Panc1 (cell line): ENCODE results near the gene CAST. TPM values are rescaled to one million over a fixed set of nuclear protein-coding genes. Genes with fewer than 3 reads are reported as not detected.

Source experiments
- ATAC-seq: fragments of 200-7000 bp; cut with Tn5 transposase; 2 replicates; pipeline ENCODE4 v1.9.1; 2020; ENCODE audit warnings: mild to moderate bottlenecking, moderate library complexity
- BruUV-seq: library from RNA; stranded (reverse); fragments of 400-500 nt; replicated peaks from 2 replicates; lab custom pipeline; 2021; lab: Mats Ljungman, UMichigan
- CTCF ChIA-PET: fragments of 300-600 bp; sonication (Branson Sonifier 250); formaldehyde crosslinking; loops from one replicate; lab custom pipeline; 2022; ENCODE audit warnings: antibody characterized with exemption; lab: Charles Lee
- POLR2A ChIA-PET: fragments of 300-600 bp; sonication (Branson Sonifier 250); formaldehyde crosslinking; loops from one replicate; lab custom pipeline; 2022; ENCODE audit warnings: antibody characterized with exemption; lab: Charles Lee
- DNase-seq: peaks from one replicate; pipeline ENCODE4 v3.0.0-alpha.2; 2010; ENCODE audit warnings: low read depth, low spot score
- H3K27ac ChIP-seq: 2 replicates; pipeline ENCODE4 v1.5.1; 2011; ENCODE audit warnings: mild to moderate bottlenecking, low read length, inconsistent platforms
- H3K27me3 ChIP-seq: fragments of 200-500 bp; sonication (Bioruptor generic); 2 replicates; pipeline ENCODE4 v1.6.0; 2014; ENCODE audit warnings: low read length, inconsistent platforms; ENCODE audit not compliant: control insufficient read depth, insufficient read depth
- H3K36me3 ChIP-seq: fragments of 200-500 bp; sonication (Bioruptor generic); 2 replicates; pipeline ENCODE4 v1.5.1; 2014; ENCODE audit warnings: inconsistent platforms, mild to moderate bottlenecking, low read length, moderate library complexity; ENCODE audit not compliant: control insufficient read depth, insufficient read depth
- H3K4me1 ChIP-seq: 2 replicates; pipeline ENCODE4 v1.5.1; 2011; ENCODE audit warnings: inconsistent platforms, mild to moderate bottlenecking, low read length, moderate library complexity; ENCODE audit not compliant: control insufficient read depth, insufficient read depth
- H3K4me3 ChIP-seq, 2 experiments: 2 replicates each; pipeline ENCODE4 v1.5.1; 2011 to 2012; ENCODE audit warnings: low read depth in 2 of 2, low read length in 2 of 2, mild to moderate bottlenecking in 2 of 2, inconsistent platforms in 1 of 2, moderate library complexity in 1 of 2
- H3K9me3 ChIP-seq: fragments of 200-500 bp; sonication (Bioruptor generic); 2 replicates; pipeline ENCODE4 v1.5.1; 2014; ENCODE audit warnings: low read depth, mild to moderate bottlenecking, inconsistent platforms, low read length, moderate library complexity; ENCODE audit not compliant: control insufficient read depth, insufficient read depth
- CTCF ChIP-seq: fragments of 450-650 bp; IDR thresholded peaks from 2 replicates; pipeline ENCODE4 v1.5.1; 2017; ENCODE audit warnings: mild to moderate bottlenecking
- POLR2AphosphoS5 ChIP-seq: IDR thresholded peaks from 2 replicates; pipeline ENCODE4 v1.6.1; 2012; ENCODE audit warnings: mild to moderate bottlenecking, low read depth, low read length, moderate library complexity
- REST ChIP-seq, 2 experiments: IDR thresholded peaks; 2 replicates each; pipeline ENCODE4 v1.6.1; 2011 to 2012; ENCODE audit warnings: low read depth in 2 of 2, control low read depth in 1 of 2, low read length in 1 of 2, mild to moderate bottlenecking in 1 of 2, moderate library complexity in 1 of 2; ENCODE audit not compliant: insufficient read depth in 1 of 2
- SIN3A ChIP-seq: IDR thresholded peaks from 2 replicates; pipeline ENCODE4 v1.6.1; 2012; ENCODE audit warnings: low read depth, mild to moderate bottlenecking, low read length, moderate library complexity, borderline replicate concordance; ENCODE audit not compliant: insufficient read depth
- TCF7L2 ChIP-seq: IDR thresholded peaks from 2 replicates; pipeline ENCODE4 v1.6.1; 2011; ENCODE audit warnings: mild to moderate bottlenecking, low read depth, low read length, inconsistent platforms
- in situ Hi-C: cut with HindIII; loops from 2 replicates; pipeline ENCODE4 v1.10.0; 2016; ENCODE audit warnings: low sequenced_read_pairs, low pct_unique_long_range_greater_than_20kb
- intact Hi-C: fragments of 100-400 bp; cut with micrococcal nuclease; formaldehyde crosslinking; loops from one replicate; pipeline ENCODE4 v1.10.0; 2022; ENCODE audit not compliant: unreplicated experiment
- total RNA-seq: library from RNA; stranded (reverse); gene quantifications from one replicate; pipeline ENCODE4 v1.2.1, GENCODE V29; 2021; ENCODE audit not compliant: unreplicated experiment

The CAST gene
- total RNA-seq, 1 experiment from 2014 or later = 212 TPM

- ChIA-PET CTCF (no interaction called here), POLR2A (no interaction called here)
- Histone ChIP-seq H3K36me3 (no peaks in the 10 kb centered on the region; the same call in 1 of the 2 replicates), H3K27ac (no peak overlapping the region), H3K4me1 (no peaks in the 10 kb centered on the region), H3K4me3 (no peak overlapping the region), H3K9me3 (no peaks in the 10 kb centered on the region), H3K27me3 (no peaks in the 10 kb centered on the region)
- DNase-seq (no peak), ATAC-seq (peak; percentile 18; the same call in 1 of the 2 replicates)
- TF ChIP-seq CTCF = no peak
- no peak for TF ChIP-seq REST (IDR thresholded peaks at IDR 0.05; ENCODE audit: insufficient read depth in 1 of 2, low read depth in 2 of 2, low read length in 1 of 2)
- TF ChIP-seq POLR2AphosphoS5 = no peak
- TF ChIP-seq TCF7L2 = no peak
- TF ChIP-seq SIN3A = no peak
- in situ Hi-C loops (no loop called here), intact Hi-C loops (no loop called here)
- no TSS peak for BruUV-seq
Observed at GRCh38 chr5:96788112-96788749, 126.1 kb downstream of the CAST start.

- no peaks in the 10 kb centered on the region for H3K9me3 ChIP-seq
Observed at GRCh38 chr5:96789794-96790330, 127.7 kb downstream of the CAST start.

More at GRCh38 chr5:96789794-96790330, 127.7 kb downstream of the CAST start:
- no peak overlapping the region for H3K27ac ChIP-seq
- no peaks in the 10 kb centered on the region for H3K4me1 ChIP-seq
- DNase-seq = no peak
- TF ChIP-seq REST (IDR thresholded peaks at IDR 0.05; ENCODE audit: insufficient read depth in 1 of 2, low read depth in 2 of 2, low read length in 1 of 2) (no peak), CTCF (no peak), SIN3A (no peak), TCF7L2 (no peak), POLR2AphosphoS5 (no peak)
- no TSS peak for BruUV-seq
- intact Hi-C loops = no loop called here
- CTCF ChIA-PET = no interaction called here
- in situ Hi-C loops = no loop called here
- ATAC-seq = no peak
- no peaks in the 10 kb centered on the region for H3K27me3 ChIP-seq
- no peak overlapping the region for H3K4me3 ChIP-seq
- POLR2A ChIA-PET = no interaction called here
- H3K36me3 ChIP-seq = no peaks in the 10 kb centered on the region; the same call in 1 of the 2 replicates
